GM23338 (cell line): ENCODE data around the gene KLHL22. TPM values are rescaled to one million over a fixed set of nuclear protein-coding genes. Genes with fewer than 3 reads are reported as not detected.

ENCODE experiments used
- ATAC-seq: fragments of 200-7000 bp; cut with Tn5 transposase; 3 replicates; pipeline ENCODE4 v1.9.1; 2020
- DNase-seq: peaks from one replicate; pipeline ENCODE4 v3.0.0-alpha.2; 2015; ENCODE audit warnings: low spot score
- H2AFZ ChIP-seq: fragments of 200-600 bp; sonication (generic); 2 replicates; pipeline ENCODE4 v1.8.0; 2016; ENCODE audit warnings: antibody characterized with exemption, mild to moderate bottlenecking, moderate library complexity
- H3F3A ChIP-seq: fragments of 200-600 bp; sonication (generic); replicated peaks from 2 replicates; pipeline ENCODE4 v1.8.0; 2017; ENCODE audit warnings: antibody characterized with exemption, mixed run types, low read depth
- H3K27ac ChIP-seq: fragments of 200-600 bp; sonication (generic); 2 replicates; pipeline ENCODE4 v1.6.1; 2016; ENCODE audit warnings: low read depth
- H3K27me3 ChIP-seq: fragments of 200-600 bp; sonication (generic); 2 replicates; pipeline ENCODE4 v1.8.0; 2016; ENCODE audit warnings: mild to moderate bottlenecking, mixed run types, moderate library complexity; ENCODE audit not compliant: insufficient read depth
- H3K36me3 ChIP-seq: fragments of 200-600 bp; sonication (generic); 2 replicates; pipeline ENCODE4 v1.8.0; 2016; ENCODE audit warnings: mild to moderate bottlenecking; ENCODE audit not compliant: insufficient read depth
- H3K4me1 ChIP-seq: fragments of 200-600 bp; sonication (generic); 2 replicates; pipeline ENCODE4 v1.8.0; 2016; ENCODE audit warnings: mild to moderate bottlenecking, moderate library complexity; ENCODE audit not compliant: insufficient read depth
- H3K4me2 ChIP-seq: fragments of 200-600 bp; sonication (generic); 2 replicates; pipeline ENCODE4 v1.7.1; 2017; ENCODE audit warnings: mixed run types
- H3K4me3 ChIP-seq: fragments of 200-600 bp; sonication (generic); 2 replicates; pipeline ENCODE4 v1.6.1; 2016; ENCODE audit warnings: mixed run types
- H3K79me2 ChIP-seq: fragments of 200-600 bp; sonication (generic); replicated peaks from 2 replicates; pipeline ENCODE4 v1.8.0; 2017; ENCODE audit warnings: mild to moderate bottlenecking; ENCODE audit not compliant: insufficient read depth
- H3K9me2 ChIP-seq: fragments of 200-600 bp; sonication (generic); 2 replicates; pipeline ENCODE4 v1.8.0; 2017; ENCODE audit not compliant: insufficient read depth
- H4K20me1 ChIP-seq: fragments of 200-600 bp; sonication (generic); replicated peaks from 2 replicates; pipeline ENCODE4 v1.8.0; 2017; ENCODE audit warnings: mild to moderate bottlenecking; ENCODE audit not compliant: insufficient read depth
- H3K27ac Mint-ChIP-seq: 2 replicates; pipeline ENCODE4 v1.8.0; 2020; ENCODE audit warnings: inconsistent platforms, mild to moderate bottlenecking, moderate library complexity, mixed read lengths
- H3K27me3 Mint-ChIP-seq: 3 replicates; pipeline ENCODE4 v1.8.0; 2022; ENCODE audit warnings: low read depth, mild to moderate bottlenecking, moderate library complexity, mixed read lengths, inconsistent platforms; ENCODE audit not compliant: insufficient read depth, poor library complexity
- H3K36me3 Mint-ChIP-seq: 3 replicates; pipeline ENCODE4 v1.8.0; 2021; ENCODE audit warnings: low read depth, mild to moderate bottlenecking, inconsistent platforms, moderate library complexity, mixed read lengths
- H3K4me1 Mint-ChIP-seq: 3 replicates; pipeline ENCODE4 v1.8.0; 2020; ENCODE audit warnings: mild to moderate bottlenecking, inconsistent platforms, mixed read lengths
- H3K4me3 Mint-ChIP-seq: 3 replicates; pipeline ENCODE4 v1.8.0; 2021; ENCODE audit warnings: moderate library complexity, mild to moderate bottlenecking, inconsistent platforms, mixed read lengths
- H3K9me3 Mint-ChIP-seq: 3 replicates; pipeline ENCODE4 v1.8.0; 2020; ENCODE audit warnings: moderate library complexity, mild to moderate bottlenecking, inconsistent platforms, mixed read lengths
- CREB1 ChIP-seq: fragments of 250-450 bp; sonication (Bioruptor Pico); IDR thresholded peaks from 2 replicates; pipeline ENCODE4 v1.5.0; 2020; ENCODE audit warnings: low read depth, mild to moderate bottlenecking, moderate library complexity
- EZH2 ChIP-seq: fragments of 200-600 bp; sonication (generic); IDR thresholded peaks from one replicate; pipeline ENCODE4 v1.8.0; 2017; ENCODE audit warnings: antibody characterized with exemption, mild to moderate bottlenecking, low read depth; ENCODE audit not compliant: unreplicated experiment
- EZH2phosphoT487 ChIP-seq: fragments of 200-600 bp; sonication (generic); IDR thresholded peaks from one replicate; pipeline ENCODE4 v1.8.1; 2018; ENCODE audit warnings: antibody characterized with exemption; ENCODE audit not compliant: unreplicated experiment
- JUNB ChIP-seq: IDR thresholded peaks from one replicate; pipeline ENCODE4 v1.6.1; 2016; ENCODE audit warnings: antibody characterized with exemption; ENCODE audit not compliant: unreplicated experiment
- NANOG ChIP-seq: IDR thresholded peaks from 2 replicates; pipeline ENCODE4 v1.6.1; 2016; ENCODE audit warnings: antibody characterized with exemption, borderline replicate concordance
- POLR2AphosphoS5 ChIP-seq: IDR thresholded peaks from 2 replicates; pipeline ENCODE4 v1.6.1; 2016; ENCODE audit warnings: antibody characterized with exemption, low read depth
- STAT1 ChIP-seq: IDR thresholded peaks from one replicate; pipeline ENCODE4 v1.6.1; 2016; ENCODE audit warnings: antibody characterized with exemption; ENCODE audit not compliant: unreplicated experiment
- ZNF114 ChIP-seq: fragments of 250-450 bp; sonication (Bioruptor Pico); IDR thresholded peaks from 2 replicates; pipeline ENCODE4 v1.5.0; 2020; ENCODE audit warnings: mild to moderate bottlenecking, moderate library complexity
- ZNF331 ChIP-seq: fragments of 250-450 bp; sonication (Bioruptor Pico); IDR thresholded peaks from 2 replicates; pipeline ENCODE4 v1.5.0; 2020; ENCODE audit warnings: low read depth, mild to moderate bottlenecking, moderate library complexity
- polyA plus RNA-seq: library from polyadenylated mRNA; unstranded; fragments of >200 nt; fragmentation: Nextera tagmentation; extraction: Ambion mirVana; gene quantifications from 2 replicates; pipeline ENCODE4 v1.2.1, GENCODE V29; 2016
- total RNA-seq: library from RNA; depleted of rRNA; stranded (reverse); fragments of >200 nt; shearing (Covaris generic); gene quantifications from 2 replicates; pipeline ENCODE4 v1.2.3, GENCODE V29; 2014
- TF ChIP-seq, protein P1 (sequence below): IDR thresholded peaks from 2 replicates; pipeline ENCODE4 v1.6.1; 2016; ENCODE audit warnings: antibody characterized with exemption
- TF ChIP-seq, protein P2 (sequence below), 2 experiments: fragments of 200-600 bp in 1 of 2; sonication (generic) in 1 of 2; conservative IDR thresholded peaks; 2 replicates each; pipeline versions ENCODE4 v1.5.1 to v1.6.1; 2016 to 2017; ENCODE audit warnings: antibody characterized with exemption in 2 of 2, low read depth in 2 of 2, mild to moderate bottlenecking in 2 of 2, moderate library complexity in 1 of 2
- TF ChIP-seq, protein P3 (sequence below): fragments of 250-450 bp; sonication (Bioruptor Pico); IDR thresholded peaks from 2 replicates; pipeline ENCODE4 v1.5.0; 2020; ENCODE audit warnings: mild to moderate bottlenecking, moderate library complexity
- TF ChIP-seq, protein P4 (sequence below): IDR thresholded peaks from one replicate; pipeline ENCODE4 v1.6.1; 2018; ENCODE audit warnings: antibody characterized with exemption; ENCODE audit not compliant: unreplicated experiment

Gene KLHL22
- total and polyA plus RNA-seq, 2 experiments from 2014 or later = 2.4 to 16.0 TPM

DNA sequence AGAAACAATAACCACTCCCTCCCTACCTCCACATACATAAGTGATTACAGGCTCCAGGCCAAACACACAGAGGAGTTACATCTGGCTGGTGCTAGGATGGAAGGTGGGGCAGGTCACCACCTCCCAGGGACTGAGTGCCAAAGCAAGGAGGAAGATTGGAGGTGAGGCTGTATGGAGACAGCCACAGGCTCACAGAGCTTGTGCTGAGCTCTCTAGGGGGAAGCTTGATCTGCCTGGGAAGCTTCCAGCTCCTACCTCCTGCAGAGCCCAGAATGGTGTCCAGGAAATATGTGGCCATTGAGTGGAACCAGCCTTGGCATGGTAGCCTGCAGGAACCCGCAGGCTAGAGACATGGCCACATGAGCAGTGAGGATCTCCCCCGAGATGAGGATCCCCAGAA is 8.2 kb upstream of the KLHL22 start:
- Mint-ChIP-seq H3K4me3 (no peak overlapping the region), H3K27ac (no peak overlapping the region), H3K4me1 (peaks cover 13% of the 10 kb centered on the region), H3K27me3 (peaks cover 9% of the 10 kb centered on the region), H3K9me3 (no peaks in the 10 kb centered on the region), H3K36me3 (peaks cover 10% of the 10 kb centered on the region)
- TF ChIP-seq CREB1 (CRISPR knock-in tag) = no peak
- TF ChIP-seq JUNB = no peak
- TF ChIP-seq EZH2phosphoT487 = no peak
- TF ChIP-seq STAT1 = no peak
- TF ChIP-seq, protein P1, sequence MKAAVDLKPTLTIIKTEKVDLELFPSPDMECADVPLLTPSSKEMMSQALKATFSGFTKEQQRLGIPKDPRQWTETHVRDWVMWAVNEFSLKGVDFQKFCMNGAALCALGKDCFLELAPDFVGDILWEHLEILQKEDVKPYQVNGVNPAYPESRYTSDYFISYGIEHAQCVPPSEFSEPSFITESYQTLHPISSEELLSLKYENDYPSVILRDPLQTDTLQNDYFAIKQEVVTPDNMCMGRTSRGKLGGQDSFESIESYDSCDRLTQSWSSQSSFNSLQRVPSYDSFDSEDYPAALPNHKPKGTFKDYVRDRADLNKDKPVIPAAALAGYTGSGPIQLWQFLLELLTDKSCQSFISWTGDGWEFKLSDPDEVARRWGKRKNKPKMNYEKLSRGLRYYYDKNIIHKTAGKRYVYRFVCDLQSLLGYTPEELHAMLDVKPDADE = no peak
- TF ChIP-seq NANOG = no peak
- TF ChIP-seq EZH2 = no peak
- TF ChIP-seq, protein P2, sequence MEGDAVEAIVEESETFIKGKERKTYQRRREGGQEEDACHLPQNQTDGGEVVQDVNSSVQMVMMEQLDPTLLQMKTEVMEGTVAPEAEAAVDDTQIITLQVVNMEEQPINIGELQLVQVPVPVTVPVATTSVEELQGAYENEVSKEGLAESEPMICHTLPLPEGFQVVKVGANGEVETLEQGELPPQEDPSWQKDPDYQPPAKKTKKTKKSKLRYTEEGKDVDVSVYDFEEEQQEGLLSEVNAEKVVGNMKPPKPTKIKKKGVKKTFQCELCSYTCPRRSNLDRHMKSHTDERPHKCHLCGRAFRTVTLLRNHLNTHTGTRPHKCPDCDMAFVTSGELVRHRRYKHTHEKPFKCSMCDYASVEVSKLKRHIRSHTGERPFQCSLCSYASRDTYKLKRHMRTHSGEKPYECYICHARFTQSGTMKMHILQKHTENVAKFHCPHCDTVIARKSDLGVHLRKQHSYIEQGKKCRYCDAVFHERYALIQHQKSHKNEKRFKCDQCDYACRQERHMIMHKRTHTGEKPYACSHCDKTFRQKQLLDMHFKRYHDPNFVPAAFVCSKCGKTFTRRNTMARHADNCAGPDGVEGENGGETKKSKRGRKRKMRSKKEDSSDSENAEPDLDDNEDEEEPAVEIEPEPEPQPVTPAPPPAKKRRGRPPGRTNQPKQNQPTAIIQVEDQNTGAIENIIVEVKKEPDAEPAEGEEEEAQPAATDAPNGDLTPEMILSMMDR (conservative IDR thresholded peaks at IDR 0.05; ENCODE audit: low read depth in 2 of 2) = no peak
- TF ChIP-seq ZNF331 = no peak
- TF ChIP-seq, protein P3, sequence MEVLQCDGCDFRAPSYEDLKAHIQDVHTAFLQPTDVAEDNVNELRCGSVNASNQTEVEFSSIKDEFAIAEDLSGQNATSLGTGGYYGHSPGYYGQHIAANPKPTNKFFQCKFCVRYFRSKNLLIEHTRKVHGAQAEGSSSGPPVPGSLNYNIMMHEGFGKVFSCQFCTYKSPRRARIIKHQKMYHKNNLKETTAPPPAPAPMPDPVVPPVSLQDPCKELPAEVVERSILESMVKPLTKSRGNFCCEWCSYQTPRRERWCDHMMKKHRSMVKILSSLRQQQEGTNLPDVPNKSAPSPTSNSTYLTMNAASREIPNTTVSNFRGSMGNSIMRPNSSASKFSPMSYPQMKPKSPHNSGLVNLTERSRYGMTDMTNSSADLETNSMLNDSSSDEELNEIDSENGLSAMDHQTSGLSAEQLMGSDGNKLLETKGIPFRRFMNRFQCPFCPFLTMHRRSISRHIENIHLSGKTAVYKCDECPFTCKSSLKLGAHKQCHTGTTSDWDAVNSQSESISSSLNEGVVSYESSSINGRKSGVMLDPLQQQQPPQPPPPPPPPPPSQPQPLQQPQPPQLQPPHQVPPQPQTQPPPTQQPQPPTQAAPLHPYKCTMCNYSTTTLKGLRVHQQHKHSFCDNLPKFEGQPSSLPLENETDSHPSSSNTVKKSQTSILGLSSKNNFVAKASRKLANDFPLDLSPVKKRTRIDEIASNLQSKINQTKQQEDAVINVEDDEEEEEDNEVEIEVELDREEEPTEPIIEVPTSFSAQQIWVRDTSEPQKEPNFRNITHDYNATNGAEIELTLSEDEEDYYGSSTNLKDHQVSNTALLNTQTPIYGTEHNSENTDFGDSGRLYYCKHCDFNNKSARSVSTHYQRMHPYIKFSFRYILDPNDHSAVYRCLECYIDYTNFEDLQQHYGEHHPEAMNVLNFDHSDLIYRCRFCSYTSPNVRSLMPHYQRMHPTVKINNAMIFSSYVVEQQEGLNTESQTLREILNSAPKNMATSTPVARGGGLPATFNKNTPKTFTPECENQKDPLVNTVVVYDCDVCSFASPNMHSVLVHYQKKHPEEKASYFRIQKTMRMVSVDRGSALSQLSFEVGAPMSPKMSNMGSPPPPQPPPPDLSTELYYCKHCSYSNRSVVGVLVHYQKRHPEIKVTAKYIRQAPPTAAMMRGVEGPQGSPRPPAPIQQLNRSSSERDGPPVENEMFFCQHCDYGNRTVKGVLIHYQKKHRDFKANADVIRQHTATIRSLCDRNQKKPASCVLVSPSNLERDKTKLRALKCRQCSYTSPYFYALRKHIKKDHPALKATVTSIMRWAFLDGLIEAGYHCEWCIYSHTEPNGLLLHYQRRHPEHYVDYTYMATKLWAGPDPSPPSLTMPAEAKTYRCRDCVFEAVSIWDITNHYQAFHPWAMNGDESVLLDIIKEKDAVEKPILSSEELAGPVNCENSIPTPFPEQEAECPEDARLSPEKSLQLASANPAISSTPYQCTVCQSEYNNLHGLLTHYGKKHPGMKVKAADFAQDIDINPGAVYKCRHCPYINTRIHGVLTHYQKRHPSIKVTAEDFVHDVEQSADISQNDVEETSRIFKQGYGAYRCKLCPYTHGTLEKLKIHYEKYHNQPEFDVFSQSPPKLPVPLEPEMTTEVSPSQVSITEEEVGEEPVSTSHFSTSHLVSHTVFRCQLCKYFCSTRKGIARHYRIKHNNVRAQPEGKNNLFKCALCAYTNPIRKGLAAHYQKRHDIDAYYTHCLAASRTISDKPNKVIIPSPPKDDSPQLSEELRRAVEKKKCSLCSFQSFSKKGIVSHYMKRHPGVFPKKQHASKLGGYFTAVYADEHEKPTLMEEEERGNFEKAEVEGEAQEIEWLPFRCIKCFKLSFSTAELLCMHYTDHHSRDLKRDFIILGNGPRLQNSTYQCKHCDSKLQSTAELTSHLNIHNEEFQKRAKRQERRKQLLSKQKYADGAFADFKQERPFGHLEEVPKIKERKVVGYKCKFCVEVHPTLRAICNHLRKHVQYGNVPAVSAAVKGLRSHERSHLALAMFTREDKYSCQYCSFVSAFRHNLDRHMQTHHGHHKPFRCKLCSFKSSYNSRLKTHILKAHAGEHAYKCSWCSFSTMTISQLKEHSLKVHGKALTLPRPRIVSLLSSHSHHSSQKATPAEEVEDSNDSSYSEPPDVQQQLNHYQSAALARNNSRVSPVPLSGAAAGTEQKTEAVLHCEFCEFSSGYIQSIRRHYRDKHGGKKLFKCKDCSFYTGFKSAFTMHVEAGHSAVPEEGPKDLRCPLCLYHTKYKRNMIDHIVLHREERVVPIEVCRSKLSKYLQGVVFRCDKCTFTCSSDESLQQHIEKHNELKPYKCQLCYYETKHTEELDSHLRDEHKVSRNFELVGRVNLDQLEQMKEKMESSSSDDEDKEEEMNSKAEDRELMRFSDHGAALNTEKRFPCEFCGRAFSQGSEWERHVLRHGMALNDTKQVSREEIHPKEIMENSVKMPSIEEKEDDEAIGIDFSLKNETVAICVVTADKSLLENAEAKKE (CRISPR knock-in tag) = no peak
- no peak for TF ChIP-seq POLR2AphosphoS5
- TF ChIP-seq ZNF114 (CRISPR knock-in tag) = no peak
- TF ChIP-seq, protein P4, sequence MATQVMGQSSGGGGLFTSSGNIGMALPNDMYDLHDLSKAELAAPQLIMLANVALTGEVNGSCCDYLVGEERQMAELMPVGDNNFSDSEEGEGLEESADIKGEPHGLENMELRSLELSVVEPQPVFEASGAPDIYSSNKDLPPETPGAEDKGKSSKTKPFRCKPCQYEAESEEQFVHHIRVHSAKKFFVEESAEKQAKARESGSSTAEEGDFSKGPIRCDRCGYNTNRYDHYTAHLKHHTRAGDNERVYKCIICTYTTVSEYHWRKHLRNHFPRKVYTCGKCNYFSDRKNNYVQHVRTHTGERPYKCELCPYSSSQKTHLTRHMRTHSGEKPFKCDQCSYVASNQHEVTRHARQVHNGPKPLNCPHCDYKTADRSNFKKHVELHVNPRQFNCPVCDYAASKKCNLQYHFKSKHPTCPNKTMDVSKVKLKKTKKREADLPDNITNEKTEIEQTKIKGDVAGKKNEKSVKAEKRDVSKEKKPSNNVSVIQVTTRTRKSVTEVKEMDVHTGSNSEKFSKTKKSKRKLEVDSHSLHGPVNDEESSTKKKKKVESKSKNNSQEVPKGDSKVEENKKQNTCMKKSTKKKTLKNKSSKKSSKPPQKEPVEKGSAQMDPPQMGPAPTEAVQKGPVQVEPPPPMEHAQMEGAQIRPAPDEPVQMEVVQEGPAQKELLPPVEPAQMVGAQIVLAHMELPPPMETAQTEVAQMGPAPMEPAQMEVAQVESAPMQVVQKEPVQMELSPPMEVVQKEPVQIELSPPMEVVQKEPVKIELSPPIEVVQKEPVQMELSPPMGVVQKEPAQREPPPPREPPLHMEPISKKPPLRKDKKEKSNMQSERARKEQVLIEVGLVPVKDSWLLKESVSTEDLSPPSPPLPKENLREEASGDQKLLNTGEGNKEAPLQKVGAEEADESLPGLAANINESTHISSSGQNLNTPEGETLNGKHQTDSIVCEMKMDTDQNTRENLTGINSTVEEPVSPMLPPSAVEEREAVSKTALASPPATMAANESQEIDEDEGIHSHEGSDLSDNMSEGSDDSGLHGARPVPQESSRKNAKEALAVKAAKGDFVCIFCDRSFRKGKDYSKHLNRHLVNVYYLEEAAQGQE = no peak
- no peak overlapping the region for H3K4me3 ChIP-seq
- DNase-seq = no peak
- peaks cover 2% of the 10 kb centered on the region; the same call in 1 of the 2 replicates for H4K20me1 ChIP-seq
- no peaks in the 10 kb centered on the region for H3K27me3 ChIP-seq
- H3K36me3 ChIP-seq = peaks cover 3% of the 10 kb centered on the region; the same call in 1 of the 2 replicates
- H3K9me2 ChIP-seq = no peaks in the 10 kb centered on the region
- no peak overlapping the region for H2AFZ ChIP-seq
- no peak for ATAC-seq
- peaks cover 12% of the 10 kb centered on the region for H3K79me2 ChIP-seq
- H3K4me1 ChIP-seq = peaks cover 7% of the 10 kb centered on the region
- H3K27ac ChIP-seq = no peak overlapping the region
- no peaks in the 10 kb centered on the region for H3F3A ChIP-seq
- H3K4me2 ChIP-seq = no peak overlapping the region
